Measurements from ENCODE around the gene TGM3.

GRCh38 chr20:2260250-2260649 is 35.6 kb upstream of the TGM3 start:
- TF ChIP-seq POLR2AphosphoS5 (IDR thresholded peaks at IDR 0.05; ENCODE audit: low read depth), result no peak
- no peak for TF ChIP-seq CTCF (IDR thresholded peaks at IDR 0.05; ENCODE audit: insufficient read depth, low read length)
